Activated T-helper 1 cell treated with anti-CD3 and anti-CD28 coated beads, Interleukin-12 subunit alpha, Interleukin-12 subunit beta, Interleukin-2, Interleukin-4 antibody, amounts not matched to agents 30 ng/mL and 10 ng/mL and 1 ng/mL, durations not matched to agents 14 hours and 24 hours and 36 hours (primary cell): Measurements from ENCODE around the gene FGD4. TPM values are rescaled to one million over a fixed set of nuclear protein-coding genes. Genes with fewer than 3 reads are reported as not detected.

Experiments
- DNase-seq: peaks from one replicate; pipeline ENCODE4 v3.0.0; 2021; ENCODE audit warnings: low spot score
- H3K27ac Mint-ChIP-seq: one replicate; pipeline ENCODE4 v1.8.0; 2021; ENCODE audit warnings: mild to moderate bottlenecking, mixed read lengths
- H3K27me3 Mint-ChIP-seq: one replicate; pipeline ENCODE4 v1.8.0; 2022; ENCODE audit warnings: mild to moderate bottlenecking, moderate library complexity, mixed read lengths; ENCODE audit not compliant: insufficient read depth
- H3K36me3 Mint-ChIP-seq: one replicate; pipeline ENCODE4 v1.8.0; 2021; ENCODE audit warnings: low read depth, mixed read lengths
- H3K4me1 Mint-ChIP-seq: one replicate; pipeline ENCODE4 v1.8.0; 2021; ENCODE audit warnings: low read depth, mixed read lengths
- H3K4me3 Mint-ChIP-seq: one replicate; pipeline ENCODE4 v1.8.0; 2021; ENCODE audit warnings: mild to moderate bottlenecking, moderate library complexity, mixed read lengths
- H3K9me3 Mint-ChIP-seq: one replicate; pipeline ENCODE4 v1.8.0; 2021; ENCODE audit warnings: mixed read lengths
- intact Hi-C: fragments of 100-400 bp; cut with micrococcal nuclease; formaldehyde crosslinking; loops from one replicate; pipeline ENCODE4 v1.15.1; 2024
- total RNA-seq: library from RNA; stranded (reverse); gene quantifications from 2 replicates; pipeline ENCODE4 v1.2.3, GENCODE V29; 2022

The FGD4 gene
- total RNA-seq, 1 donor from 2014 or later, result 0.03 TPM

- Mint-ChIP-seq H3K36me3 (no peaks in the 10 kb centered on the region), H3K9me3 (peaks cover 15% of the 10 kb centered on the region), H3K27ac (no peak overlapping the region), H3K27me3 (peaks cover 6% of the 10 kb centered on the region), H3K4me3 (no peak overlapping the region), H3K4me1 (peaks cover 4% of the 10 kb centered on the region)
- DNase-seq, result no peak
- intact Hi-C loops, result no loop called here
Observed at GRCh38 chr12:32574585-32574984, 175.2 kb downstream of the FGD4 start.

- H3K27ac Mint-ChIP-seq, result no peak overlapping the region
- no peak overlapping the region for H3K4me3 Mint-ChIP-seq
- DNase-seq, result no peak
- H3K9me3 Mint-ChIP-seq, result peaks cover 15% of the 10 kb centered on the region
- H3K36me3 Mint-ChIP-seq, result no peaks in the 10 kb centered on the region
- H3K4me1 Mint-ChIP-seq, result peaks cover 11% of the 10 kb centered on the region
- intact Hi-C loops, result no loop called here
- H3K27me3 Mint-ChIP-seq, result peaks cover 6% of the 10 kb centered on the region
Observed at GRCh38 chr12:32577328-32577727, 178.0 kb downstream of the FGD4 start.

DNA sequence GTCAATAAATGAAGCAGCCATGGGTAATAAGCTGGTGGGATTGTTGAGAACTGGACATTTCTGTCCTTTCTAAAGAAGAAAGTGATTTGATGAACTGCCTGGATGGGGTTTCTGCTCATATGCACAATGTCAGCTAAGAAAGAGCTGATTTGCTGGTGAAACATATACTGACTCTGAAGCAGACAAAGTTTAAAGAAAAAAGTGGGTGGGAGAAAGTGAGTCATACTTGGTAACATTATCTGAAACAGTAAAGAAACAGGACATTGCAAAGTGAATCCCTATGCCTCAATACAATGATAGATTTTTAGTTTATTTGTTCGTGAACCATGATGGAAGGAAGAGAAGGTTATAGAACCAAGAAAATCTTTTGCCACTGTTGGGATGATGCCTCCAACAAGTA, 184.2 kb downstream of the FGD4 start:
- no peak for DNase-seq
- Mint-ChIP-seq H3K4me3 (no peak overlapping the region), H3K27me3 (no peaks in the 10 kb centered on the region), H3K36me3 (peaks cover 10% of the 10 kb centered on the region), H3K9me3 (peaks cover 6% of the 10 kb centered on the region), H3K4me1 (peaks cover 47% of the 10 kb centered on the region), H3K27ac (peak overlapping the region; percentile 56)
- intact Hi-C loops, result loop anchor here (1.0 to 10.0 kb wide), 3 partner anchors 24 to 839 kb away; no protein-coding TSS in a partner anchor

- no peaks in the 10 kb centered on the region for H3K27me3 Mint-ChIP-seq
- H3K4me3 Mint-ChIP-seq, result no peak overlapping the region
- peaks cover 5% of the 10 kb centered on the region for H3K9me3 Mint-ChIP-seq
- peaks cover 65% of the 10 kb centered on the region for H3K4me1 Mint-ChIP-seq
- intact Hi-C loops, result loop anchor here (5.0 to 10.0 kb wide), 4 partner anchors 72 to 1437 kb away; partner anchors contain the start of gene ALG10
- DNase-seq, result no peak
- peaks cover 10% of the 10 kb centered on the region for H3K36me3 Mint-ChIP-seq
- peak overlapping the region; percentile 54 for H3K27ac Mint-ChIP-seq
Observed at GRCh38 chr12:32585680-32586079, 186.3 kb downstream of the FGD4 start.

- Mint-ChIP-seq H3K4me1 (peaks cover 65% of the 10 kb centered on the region), H3K4me3 (peak overlapping the region; percentile 15), H3K27me3 (no peaks in the 10 kb centered on the region), H3K9me3 (peaks cover 5% of the 10 kb centered on the region), H3K36me3 (peaks cover 10% of the 10 kb centered on the region), H3K27ac (peak overlapping the region; percentile 82)
- DNase-seq, result no peak
- intact Hi-C loops, result loop anchor here (5.0 to 10.0 kb wide), 4 partner anchors 71 to 1436 kb away; partner anchors contain the start of gene ALG10
Observed at GRCh38 chr12:32586390-32586789, 187.0 kb downstream of the FGD4 start.

DNA sequence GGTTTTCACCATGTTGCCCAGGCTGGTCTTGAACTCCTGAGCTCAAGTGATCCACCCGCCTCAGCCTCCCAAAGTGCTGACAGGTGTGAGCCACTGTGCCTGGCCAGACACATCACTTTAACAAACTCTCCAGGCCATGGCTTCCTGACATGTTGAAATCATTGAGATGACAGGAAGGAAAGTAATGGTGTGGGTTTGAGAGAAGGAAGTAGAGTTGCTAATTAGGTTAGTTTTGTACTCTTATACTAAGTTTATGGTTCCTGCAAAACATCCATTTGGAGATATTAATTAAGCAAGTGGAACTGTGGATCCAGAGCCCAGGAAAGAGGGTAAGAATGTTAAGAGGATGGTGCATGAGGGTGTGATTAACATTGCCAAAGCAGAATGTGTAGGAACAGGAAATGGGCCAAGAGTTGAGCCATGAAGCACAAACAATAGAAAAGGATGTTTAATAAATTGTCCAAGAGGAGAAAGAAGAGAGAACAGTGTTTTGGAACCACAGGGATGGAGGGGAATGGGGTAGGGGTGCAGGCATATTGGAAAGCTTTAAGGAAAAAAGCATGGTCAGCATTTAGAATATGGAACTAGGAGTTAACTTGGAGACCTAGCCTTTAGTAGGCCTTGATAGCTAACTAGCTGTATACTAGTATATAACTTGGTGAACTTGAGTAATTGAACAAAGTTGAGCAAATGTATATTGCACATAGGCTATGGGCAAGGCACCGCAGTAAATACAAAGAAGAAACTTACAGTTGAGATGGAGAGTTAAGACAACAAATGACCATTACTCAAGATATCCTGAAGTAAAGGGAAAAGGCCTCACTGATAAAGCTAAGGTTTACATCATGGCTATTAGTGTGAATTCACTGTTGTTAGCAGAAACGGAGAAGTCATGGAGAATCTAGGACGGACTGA, 188.5 kb downstream of the FGD4 start:
- peak overlapping the region; percentile 72 for H3K27ac Mint-ChIP-seq
- no peak for DNase-seq
- peaks cover 5% of the 10 kb centered on the region for H3K9me3 Mint-ChIP-seq
- H3K27me3 Mint-ChIP-seq, result no peaks in the 10 kb centered on the region
- no peak overlapping the region for H3K4me3 Mint-ChIP-seq
- H3K36me3 Mint-ChIP-seq, result peaks cover 10% of the 10 kb centered on the region
- peaks cover 55% of the 10 kb centered on the region for H3K4me1 Mint-ChIP-seq
- intact Hi-C loops, result loop anchor here (5.0 to 10.0 kb wide), 4 partner anchors 69 to 1434 kb away; partner anchors contain the start of gene ALG10

DNA sequence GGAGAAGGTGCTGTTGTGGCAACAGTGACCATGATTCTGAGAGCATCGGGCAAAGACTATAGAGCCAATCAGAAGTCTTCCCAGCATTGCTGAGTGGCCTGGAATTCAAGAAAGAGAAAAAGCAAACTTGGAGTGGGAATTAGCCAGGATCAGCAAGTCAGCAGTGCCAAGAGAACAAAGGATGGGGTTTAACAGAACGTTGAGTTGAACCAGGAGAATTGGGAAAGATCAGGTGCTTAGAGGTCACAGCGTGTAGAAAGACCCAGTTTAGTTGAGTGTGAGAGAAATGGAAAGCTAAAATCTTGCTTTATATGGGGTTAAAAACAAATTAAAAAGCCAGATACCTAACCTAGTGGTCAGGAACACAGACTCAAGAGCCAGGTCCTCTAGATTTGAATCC, 189.2 kb downstream of the FGD4 start:
- H3K36me3 Mint-ChIP-seq, result peaks cover 10% of the 10 kb centered on the region
- no peak overlapping the region for H3K4me3 Mint-ChIP-seq
- H3K9me3 Mint-ChIP-seq, result peaks cover 5% of the 10 kb centered on the region
- H3K4me1 Mint-ChIP-seq, result peaks cover 51% of the 10 kb centered on the region
- H3K27ac Mint-ChIP-seq, result peak overlapping the region; percentile 72
- intact Hi-C loops, result loop anchor here (1.0 to 10.0 kb wide), 5 partner anchors 16 to 1434 kb away; partner anchors contain the start of gene ALG10
- DNase-seq, result no peak
- H3K27me3 Mint-ChIP-seq, result no peaks in the 10 kb centered on the region

DNA sequence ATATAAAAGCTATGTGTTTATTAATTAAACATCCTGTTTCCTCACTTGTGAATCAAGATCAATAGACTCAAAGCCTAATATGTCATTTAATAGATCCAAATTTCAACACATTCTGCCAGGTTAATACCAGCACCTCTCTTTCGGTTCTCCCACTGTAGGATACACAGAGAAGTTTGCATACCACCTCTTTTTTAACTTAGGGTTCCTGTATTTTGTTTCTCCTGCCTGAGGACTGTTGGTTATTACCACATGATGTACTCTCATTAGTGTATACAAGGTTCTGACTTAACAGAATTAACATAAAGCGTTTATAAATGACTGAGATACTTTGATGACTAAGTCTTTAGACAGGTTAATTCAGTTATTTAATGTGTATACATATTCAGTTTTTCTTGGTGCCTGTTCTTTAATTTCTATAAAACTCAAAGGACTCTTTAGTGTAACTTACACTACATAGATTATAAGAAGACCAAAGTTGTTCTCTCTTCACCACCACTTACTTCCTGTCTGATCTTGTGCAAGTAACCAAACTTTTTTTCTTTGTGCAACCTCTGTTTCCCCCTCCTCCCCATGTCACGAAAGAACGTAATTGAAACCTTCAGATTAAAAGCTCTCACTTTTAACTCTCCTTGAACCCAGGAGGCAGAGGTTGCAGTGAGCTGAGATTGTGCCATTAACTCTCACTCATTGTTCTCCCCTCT, 190.0 kb downstream of the FGD4 start:
- H3K36me3 Mint-ChIP-seq, result peaks cover 10% of the 10 kb centered on the region
- H3K4me1 Mint-ChIP-seq, result peaks cover 44% of the 10 kb centered on the region
- H3K4me3 Mint-ChIP-seq, result peak overlapping the region; percentile 7
- intact Hi-C loops, result loop anchor here (1.0 to 10.0 kb wide), 5 partner anchors 15 to 1433 kb away; partner anchors contain the start of gene ALG10
- no peak for DNase-seq
- peak overlapping the region; percentile 67 for H3K27ac Mint-ChIP-seq
- peaks cover 5% of the 10 kb centered on the region for H3K9me3 Mint-ChIP-seq
- H3K27me3 Mint-ChIP-seq, result no peaks in the 10 kb centered on the region

GRCh38 chr12:32595251-32595650, 195.9 kb downstream of the FGD4 start:
- Mint-ChIP-seq H3K27me3 (no peaks in the 10 kb centered on the region), H3K4me3 (no peak overlapping the region), H3K27ac (no peak overlapping the region), H3K36me3 (no peaks in the 10 kb centered on the region), H3K4me1 (peaks cover 4% of the 10 kb centered on the region), H3K9me3 (no peaks in the 10 kb centered on the region)
- DNase-seq, result no peak
- intact Hi-C loops, result no loop called here

DNA sequence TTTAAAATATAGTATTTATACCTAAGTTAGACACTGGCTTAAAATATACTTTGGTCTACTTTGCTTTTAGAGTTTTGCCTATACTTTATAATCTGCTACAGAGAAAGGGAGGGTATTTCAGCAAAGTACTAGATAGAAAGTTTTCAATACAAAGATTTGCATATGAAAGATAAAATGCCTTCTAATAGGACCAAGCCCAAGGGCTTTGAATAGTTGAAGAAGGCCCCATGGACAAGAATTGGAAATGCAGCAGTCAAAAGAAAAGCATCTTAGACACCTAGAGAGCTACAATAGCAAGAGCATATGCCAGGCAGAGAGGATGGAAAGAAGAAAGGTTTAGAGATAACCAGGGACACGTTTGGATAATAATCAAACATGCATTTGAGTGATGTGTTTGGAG, 196.7 kb downstream of the FGD4 start:
- no peak overlapping the region for H3K27ac Mint-ChIP-seq
- H3K36me3 Mint-ChIP-seq, result no peaks in the 10 kb centered on the region
- no peak overlapping the region for H3K4me3 Mint-ChIP-seq
- no peaks in the 10 kb centered on the region for H3K9me3 Mint-ChIP-seq
- no peak for DNase-seq
- no peaks in the 10 kb centered on the region for H3K4me1 Mint-ChIP-seq
- no peaks in the 10 kb centered on the region for H3K27me3 Mint-ChIP-seq
- intact Hi-C loops, result no loop called here

- Mint-ChIP-seq H3K4me1 (peaks cover 1% of the 10 kb centered on the region), H3K36me3 (no peaks in the 10 kb centered on the region), H3K27ac (no peak overlapping the region), H3K4me3 (no peak overlapping the region), H3K9me3 (no peaks in the 10 kb centered on the region), H3K27me3 (no peaks in the 10 kb centered on the region)
- intact Hi-C loops, result no loop called here
- no peak for DNase-seq
Observed at GRCh38 chr12:32598688-32599087, 199.3 kb downstream of the FGD4 start.

DNA sequence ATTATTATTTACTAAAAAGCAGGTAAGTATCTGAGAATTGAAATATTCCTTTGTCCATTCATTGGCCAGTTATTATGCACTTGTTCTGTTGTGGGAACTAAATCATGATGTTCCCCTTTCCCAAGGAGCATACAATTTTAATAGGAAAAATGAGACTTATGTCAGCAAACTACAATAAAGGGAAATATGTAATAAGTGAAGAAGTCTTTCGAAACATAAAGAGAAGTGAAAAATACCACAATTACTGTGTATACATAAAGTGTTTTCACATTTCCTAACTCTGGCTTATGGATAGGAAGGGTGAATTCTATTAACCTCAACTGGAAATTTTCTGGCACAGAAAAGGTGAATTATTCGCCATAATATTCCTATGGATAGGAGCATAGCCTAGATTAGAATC, 201.3 kb downstream of the FGD4 start:
- intact Hi-C loops, result loop anchor here (5.0 to 10.0 kb wide), 3 partner anchors 943 to 1422 kb away; partner anchors contain the start of genes ALG10, ETFBKMT and SINHCAF
- Mint-ChIP-seq H3K27ac (no peak overlapping the region), H3K9me3 (no peaks in the 10 kb centered on the region), H3K4me1 (peaks cover 18% of the 10 kb centered on the region), H3K27me3 (no peaks in the 10 kb centered on the region), H3K4me3 (no peak overlapping the region), H3K36me3 (peaks cover 2% of the 10 kb centered on the region)
- no peak for DNase-seq
